Dermis blood vessel endothelial cell (primary cell): ENCODE results near the gene ANKRD40. TPM values are rescaled to one million over a fixed set of nuclear protein-coding genes. Genes with fewer than 3 reads are reported as not detected.
A peak's percentile ranks its signal among the peaks of the same experiment; 100 is the strongest.
"Not testable (repeated sequence)": the region's sequence is repeated elsewhere in the genome, so short reads cannot be mapped to it uniquely, and the experiment has no call there.

ENCODE experiments used
- DNase-seq: peaks from one replicate; pipeline ENCODE4 v3.0.0; 2010
- total RNA-seq: library from RNA; depleted of rRNA; stranded (reverse); fragments of >200 nt; gene quantifications from 2 replicates; pipeline ENCODE4 v1.2.3, GENCODE V29; 2014

ANKRD40 gene
- total RNA-seq, 1 donor from 2014 or later = 35.4 TPM

GRCh38 chr17:50710650-50711049 is 2.9 kb upstream of the ANKRD40 start:
- DNase-seq = no peak

DNA sequence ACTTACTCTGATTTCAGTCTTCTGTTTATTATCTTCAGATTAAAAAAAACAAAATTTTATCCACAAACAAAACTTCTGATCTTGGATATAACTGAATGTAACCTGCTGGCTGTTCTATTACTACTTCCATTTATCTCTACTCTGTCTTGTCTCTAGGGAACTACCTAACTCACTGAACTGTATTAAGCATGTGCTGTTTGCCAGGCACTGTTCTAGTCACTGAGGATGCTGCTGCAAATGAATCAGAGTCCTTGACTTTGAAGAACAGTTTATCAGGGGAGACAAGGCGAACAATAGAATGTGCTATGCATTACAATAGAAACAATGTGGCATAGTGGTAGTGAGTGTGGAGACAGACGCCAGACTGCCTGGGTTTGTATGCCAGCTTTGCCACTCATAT is 2.3 kb upstream of the ANKRD40 start:
- no peak for DNase-seq

- DNase-seq = not testable (repeated sequence)
These were observed 1.3 kb upstream of the ANKRD40 start for GRCh38 chr17:50709053-50709452.

GRCh38 chr17:50708050-50709000 is 611 bp upstream of the ANKRD40 start:
- DNase-seq = peak; percentile 37

- no peak for DNase-seq
These were observed 4.6 kb downstream of the ANKRD40 start for GRCh38 chr17:50703162-50703561.

DNA sequence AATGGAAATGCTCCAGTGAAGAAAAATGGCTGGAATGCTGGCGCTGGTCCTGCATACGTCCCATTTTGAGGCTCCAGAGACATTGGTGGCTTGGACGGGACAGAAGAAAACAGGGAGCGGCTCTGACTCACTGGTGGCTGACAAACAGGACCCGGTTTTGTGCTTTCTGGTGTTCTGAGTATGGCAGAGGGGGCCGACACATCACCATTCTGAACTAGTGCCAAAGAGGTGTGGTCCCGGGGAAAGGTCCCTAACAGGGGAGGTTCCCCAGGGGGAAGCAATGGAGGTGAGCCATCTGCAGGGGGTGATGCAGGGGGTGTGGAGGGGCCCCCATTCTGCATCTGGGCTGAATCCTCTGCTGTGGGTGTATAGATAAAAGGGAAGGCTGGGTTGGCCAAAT is 8.3 kb downstream of the ANKRD40 start:
- no peak for DNase-seq

DNA sequence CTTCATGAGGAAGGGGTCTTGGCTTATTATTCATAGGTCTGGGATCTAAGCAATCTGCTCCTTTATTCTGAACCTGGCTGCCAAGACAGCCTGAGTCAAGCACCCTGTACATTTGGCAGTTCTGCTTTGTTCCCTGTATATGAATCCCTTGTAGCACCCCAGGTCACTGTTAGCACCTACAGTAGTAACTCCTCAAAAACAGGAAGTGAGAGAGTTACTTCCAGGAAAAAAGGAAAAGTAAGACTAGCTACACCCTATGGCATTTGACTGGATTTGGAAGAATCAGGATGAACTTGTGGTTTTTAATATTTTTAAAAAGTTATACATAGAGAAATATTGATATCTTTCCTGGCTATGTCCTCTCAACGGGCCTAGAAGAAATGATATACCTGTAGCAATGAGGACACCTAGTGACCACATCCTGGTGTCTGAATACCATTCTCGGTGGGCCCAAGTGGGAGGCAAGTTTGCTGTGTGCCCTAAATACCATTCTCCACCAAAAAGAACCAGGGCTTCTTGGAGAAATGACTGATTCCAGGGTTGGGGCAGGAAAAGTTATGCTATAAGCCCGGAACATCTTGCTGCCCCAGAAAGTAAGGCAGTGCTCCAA is 9.9 kb downstream of the ANKRD40 start:
- no peak for DNase-seq

DNA sequence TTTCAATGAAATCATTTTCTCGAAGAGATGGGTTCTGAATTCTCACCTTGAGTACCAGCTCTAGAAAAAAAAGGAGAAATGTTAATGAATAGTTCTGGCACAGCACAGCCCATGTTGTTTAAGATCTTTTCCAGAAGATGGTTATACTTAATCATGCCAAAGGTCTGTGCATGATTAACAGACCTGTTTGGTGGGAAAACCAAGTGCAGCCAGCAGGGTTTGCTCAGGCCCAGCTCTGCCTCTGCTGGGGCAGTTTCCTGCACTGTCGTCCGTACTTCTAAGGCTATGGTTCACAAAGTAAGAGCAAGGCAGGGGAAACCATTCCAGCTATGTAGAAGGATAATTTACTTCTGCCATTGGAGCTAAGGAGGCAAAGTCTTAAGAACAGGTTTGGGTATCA is 10.7 kb downstream of the ANKRD40 start:
- DNase-seq = no peak

- DNase-seq = no peak
These were observed 11.3 kb downstream of the ANKRD40 start for GRCh38 chr17:50696365-50696879.

GRCh38 chr17:50693036-50693682 is 14.6 kb downstream of the ANKRD40 start:
- no peak for DNase-seq

- DNase-seq = no peak
These were observed 15.2 kb downstream of the ANKRD40 start for GRCh38 chr17:50692448-50693035.

DNA sequence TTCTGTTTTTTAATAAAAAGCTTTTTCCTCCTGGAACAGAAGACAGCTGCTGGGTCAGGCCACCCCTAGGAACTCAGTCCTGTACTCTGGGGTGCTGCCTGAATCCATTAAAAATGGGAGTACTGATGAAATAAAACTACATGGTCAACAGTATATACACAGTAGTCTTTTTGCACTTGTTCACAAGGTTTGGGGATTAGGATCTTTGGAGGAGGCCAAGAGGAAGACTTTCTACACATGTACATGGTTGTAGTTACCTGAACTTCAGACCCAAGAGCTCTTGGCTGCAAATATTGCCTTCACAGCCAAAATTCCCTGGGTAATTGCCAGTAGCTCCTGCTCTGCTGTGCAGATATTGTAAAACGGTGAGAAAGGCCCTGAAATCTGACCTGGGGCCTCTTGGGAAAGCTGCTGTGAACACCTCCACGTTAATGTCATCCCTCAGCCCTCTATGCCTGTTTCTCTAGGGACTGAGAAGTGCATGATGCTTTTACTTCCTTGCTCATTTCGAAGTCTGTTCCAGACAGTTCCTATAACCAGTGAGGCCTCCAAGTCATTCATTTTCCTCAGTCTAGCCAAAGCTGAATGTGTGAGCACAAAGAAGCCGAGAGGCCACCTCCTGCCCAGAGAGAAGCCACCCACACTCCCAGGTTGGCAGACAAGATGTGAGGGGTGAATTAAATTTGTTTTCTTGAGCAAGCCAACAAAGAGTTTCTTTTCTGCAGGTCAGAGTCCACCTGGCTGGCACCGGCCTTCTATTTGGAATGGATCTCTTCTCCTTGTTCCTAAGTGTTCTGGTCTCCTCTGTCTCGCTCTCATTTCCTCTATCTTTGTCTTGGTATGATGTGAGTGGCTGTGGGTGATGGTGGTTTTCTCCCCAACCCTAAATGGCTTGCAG is 15.9 kb downstream of the ANKRD40 start:
- DNase-seq = no peak

GRCh38 chr17:50690887-50691549 is 16.7 kb downstream of the ANKRD40 start:
- DNase-seq = no peak

- DNase-seq = no peak
These were observed 17.5 kb downstream of the ANKRD40 start for GRCh38 chr17:50689956-50690886.

DNA sequence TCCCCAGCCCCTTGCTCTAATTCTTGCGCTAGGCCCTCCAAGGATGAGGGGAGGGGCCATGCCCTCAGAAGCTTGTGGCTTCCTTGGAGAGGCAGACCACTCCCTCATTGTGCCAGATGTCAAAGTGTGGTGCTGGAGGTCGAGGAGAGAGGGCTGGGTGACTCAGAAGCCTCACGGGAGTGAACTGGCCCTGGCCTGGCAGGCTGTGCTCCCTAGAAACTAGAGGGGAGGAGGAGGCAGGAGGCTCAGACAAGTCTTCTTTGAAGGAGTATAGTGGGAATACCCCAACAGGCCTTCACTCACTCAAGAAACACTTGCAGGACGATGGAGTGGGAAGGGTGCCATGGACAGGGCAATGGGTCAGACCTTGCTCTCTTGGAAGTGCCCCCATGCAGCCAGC is 18.5 kb downstream of the ANKRD40 start:
- DNase-seq = no peak

- no peak for DNase-seq
These were observed 19.5 kb downstream of the ANKRD40 start for GRCh38 chr17:50688245-50688644.

DNA sequence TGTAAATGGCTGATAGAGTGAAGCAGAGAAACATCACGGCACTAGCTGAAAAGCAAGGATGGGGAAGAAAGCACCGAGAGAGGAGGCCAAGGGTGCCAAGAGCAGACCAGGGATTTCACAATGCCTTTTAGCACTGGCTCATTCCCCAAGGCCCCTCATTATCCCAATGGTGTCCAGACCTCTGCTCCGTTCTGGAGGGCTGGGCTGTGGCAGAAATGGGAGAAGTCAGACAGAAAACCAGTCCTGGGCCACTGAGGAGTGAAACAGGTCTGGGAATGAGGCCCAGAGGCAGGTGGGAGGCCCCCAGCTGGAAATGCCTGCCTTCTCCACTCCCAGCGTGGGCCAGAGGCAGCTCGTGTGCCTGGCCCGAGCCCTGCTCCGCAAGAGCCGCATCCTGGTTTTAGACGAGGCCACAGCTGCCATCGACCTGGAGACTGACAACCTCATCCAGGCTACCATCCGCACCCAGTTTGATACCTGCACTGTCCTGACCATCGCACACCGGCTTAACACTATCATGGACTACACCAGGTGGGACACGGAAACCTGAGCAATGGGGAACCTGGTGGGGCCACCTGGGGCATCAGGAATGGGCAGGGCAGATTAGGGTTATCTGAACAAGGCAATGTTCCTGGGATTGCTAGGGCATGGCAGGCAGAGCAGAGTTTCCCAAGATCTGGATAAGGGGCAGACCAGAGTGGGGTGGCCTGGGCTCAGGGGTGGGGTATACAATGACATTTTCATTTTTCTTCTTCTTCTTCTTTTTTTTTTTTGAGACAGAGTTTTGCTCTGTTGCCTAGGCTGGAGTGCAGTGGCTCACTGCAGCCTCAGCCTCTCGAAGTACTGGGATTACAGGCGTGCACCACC is 20.3 kb downstream of the ANKRD40 start:
- DNase-seq = no peak

GRCh38 chr17:50686494-50687199 is 21.1 kb downstream of the ANKRD40 start:
- DNase-seq = peak; percentile 62
